Large intestine (tissue), 3 donors: ENCODE data around the gene USPL1. TPM values are rescaled to one million over a fixed set of nuclear protein-coding genes. Genes with fewer than 3 reads are reported as not detected.
A peak's percentile ranks its signal among the peaks of the same experiment; 100 is the strongest.

ENCODE experiments used
- DNase-seq, 2 donors: peaks; one replicate each; pipeline versions ENCODE4 v3.0.0 to v3.0.0-alpha.2; 2013
- H3K27ac ChIP-seq: one replicate; pipeline ENCODE4 v1.5.1; 2013; ENCODE audit warnings: low read length
- H3K27me3 ChIP-seq: 2 replicates; pipeline ENCODE4 v1.6.1; 2013; ENCODE audit warnings: low read length; ENCODE audit not compliant: control insufficient read depth, insufficient read depth
- H3K36me3 ChIP-seq: 2 replicates; pipeline ENCODE4 v1.6.1; 2013; ENCODE audit warnings: low read length; ENCODE audit not compliant: control insufficient read depth, insufficient read depth
- H3K4me1 ChIP-seq: one replicate; pipeline ENCODE4 v1.6.1; 2013; ENCODE audit warnings: low read length; ENCODE audit not compliant: control insufficient read depth, insufficient read depth
- H3K4me3 ChIP-seq: one replicate; pipeline ENCODE4 v1.5.1; 2013; ENCODE audit warnings: low read length
- H3K9me3 ChIP-seq: one replicate; pipeline ENCODE4 v1.6.1; 2013; ENCODE audit warnings: mild to moderate bottlenecking, low read depth, low read length, moderate library complexity; ENCODE audit not compliant: control insufficient read depth
- WGBS: methylation state at CpG from one replicate; pipeline ENCODE4 v1.1.5; 2013; ENCODE audit warnings: low lambda C conversion rate; ENCODE audit not compliant: insufficient coverage; 5-methylcytosine and 5-hydroxymethylcytosine counted together
- polyA plus RNA-seq: library from polyadenylated mRNA; unstranded; fragments of 120-200 nt; gene quantifications from one replicate; pipeline ENCODE4 v1.2.1, GENCODE V29; 2013

The USPL1 gene
- polyA plus RNA-seq, 1 donor: 24.0 TPM

DNA sequence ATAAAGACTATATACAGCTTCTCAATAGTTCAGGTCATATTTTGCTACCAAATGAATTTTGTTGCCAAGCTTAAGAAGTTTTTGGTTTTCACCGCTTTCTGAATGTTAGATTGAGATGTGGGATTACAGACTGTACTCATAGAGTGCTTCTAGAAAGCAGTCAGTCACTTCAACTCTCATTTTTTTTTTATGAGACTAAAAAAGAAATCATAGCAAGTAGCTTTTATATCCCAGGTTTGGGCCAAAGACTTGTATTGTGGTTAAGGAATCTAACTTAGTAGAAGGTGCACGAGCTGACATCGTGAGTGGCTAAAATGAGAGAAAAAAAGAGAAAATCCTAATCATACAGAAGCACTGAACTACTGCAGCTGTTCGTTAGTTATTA, 2.2 kb upstream of the USPL1 start:
- H3K4me1 ChIP-seq: peaks cover 7% of the 10 kb centered on the region
- peak overlapping the region; percentile 99 for H3K27ac ChIP-seq
- 30% methylated on average over 2 of the region's 4 CpGs for WGBS
- H3K4me3 ChIP-seq: peak overlapping the region; percentile 65
- no peaks in the 10 kb centered on the region for H3K9me3 ChIP-seq
- H3K27me3 ChIP-seq: no peaks in the 10 kb centered on the region
- no peaks in the 10 kb centered on the region for H3K36me3 ChIP-seq
- no peak for DNase-seq

DNA sequence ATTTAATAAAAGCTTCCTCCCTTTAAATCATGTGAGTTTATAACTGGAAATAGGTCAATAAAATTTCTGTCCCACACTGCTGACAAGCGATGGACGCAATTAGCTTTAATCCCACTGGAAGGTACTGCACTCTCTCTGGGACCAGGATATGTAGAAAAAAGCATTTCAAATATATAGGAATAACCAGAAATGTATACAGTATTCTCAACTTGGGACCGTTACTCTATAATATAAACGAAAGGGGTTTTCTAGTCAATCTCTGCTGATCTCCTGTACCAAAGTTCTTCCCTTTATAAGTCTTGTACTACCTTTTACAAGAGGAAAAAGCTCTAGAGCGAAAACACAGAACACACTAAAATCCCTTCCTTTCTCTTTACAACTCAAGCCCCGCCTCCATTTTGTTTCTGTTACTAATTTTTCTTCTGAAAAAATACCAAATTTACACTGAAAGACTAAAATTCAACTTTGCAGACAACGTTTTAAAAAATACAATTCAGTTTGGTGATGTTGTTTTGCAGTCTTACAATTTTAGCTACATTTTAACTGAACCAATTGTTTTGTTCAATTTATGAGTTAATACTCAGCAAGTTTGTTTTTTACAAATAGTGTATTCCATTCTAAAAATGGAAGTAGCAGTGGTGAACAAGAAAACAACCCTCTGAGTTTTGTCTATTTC, 1.7 kb upstream of the USPL1 start:
- Histone ChIP-seq H3K27ac (peak overlapping the region; percentile 99), H3K36me3 (no peaks in the 10 kb centered on the region), H3K9me3 (no peaks in the 10 kb centered on the region), H3K4me3 (peak overlapping the region; percentile 65), H3K27me3 (no peaks in the 10 kb centered on the region), H3K4me1 (peaks cover 7% of the 10 kb centered on the region)
- WGBS: 6% methylated on average over 3 of the region's 7 CpGs
- peak in 1 of 2 donors; percentile 67 for DNase-seq

DNA sequence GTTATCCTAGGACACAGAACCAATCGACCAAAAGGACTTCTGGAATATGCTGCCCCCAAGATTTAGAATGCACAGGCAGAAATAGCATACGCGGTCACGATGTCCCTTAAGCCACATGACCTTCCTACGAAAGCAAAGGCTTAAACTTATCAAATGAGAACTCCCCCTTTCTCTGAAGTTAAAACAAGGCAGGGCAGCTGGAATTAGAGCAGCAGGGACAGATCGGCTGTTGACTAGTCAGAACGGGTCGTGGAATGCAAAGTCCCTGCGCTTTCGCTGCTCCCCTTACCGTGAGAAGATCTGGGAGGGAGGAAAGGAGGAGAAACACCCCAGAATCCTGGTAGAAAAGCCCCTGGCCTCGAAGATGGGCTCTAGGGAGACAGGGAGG, 799 bp upstream of the USPL1 start:
- no peaks in the 10 kb centered on the region for H3K36me3 ChIP-seq
- H3K27ac ChIP-seq: peak overlapping the region; percentile 99
- H3K4me3 ChIP-seq: peak overlapping the region; percentile 65
- no CpG with 5 or more reads among the region's 12 CpGs for WGBS
- no peaks in the 10 kb centered on the region for H3K9me3 ChIP-seq
- peaks cover 7% of the 10 kb centered on the region for H3K4me1 ChIP-seq
- no peaks in the 10 kb centered on the region for H3K27me3 ChIP-seq
- DNase-seq: peak; percentile 79 to 92

DNA sequence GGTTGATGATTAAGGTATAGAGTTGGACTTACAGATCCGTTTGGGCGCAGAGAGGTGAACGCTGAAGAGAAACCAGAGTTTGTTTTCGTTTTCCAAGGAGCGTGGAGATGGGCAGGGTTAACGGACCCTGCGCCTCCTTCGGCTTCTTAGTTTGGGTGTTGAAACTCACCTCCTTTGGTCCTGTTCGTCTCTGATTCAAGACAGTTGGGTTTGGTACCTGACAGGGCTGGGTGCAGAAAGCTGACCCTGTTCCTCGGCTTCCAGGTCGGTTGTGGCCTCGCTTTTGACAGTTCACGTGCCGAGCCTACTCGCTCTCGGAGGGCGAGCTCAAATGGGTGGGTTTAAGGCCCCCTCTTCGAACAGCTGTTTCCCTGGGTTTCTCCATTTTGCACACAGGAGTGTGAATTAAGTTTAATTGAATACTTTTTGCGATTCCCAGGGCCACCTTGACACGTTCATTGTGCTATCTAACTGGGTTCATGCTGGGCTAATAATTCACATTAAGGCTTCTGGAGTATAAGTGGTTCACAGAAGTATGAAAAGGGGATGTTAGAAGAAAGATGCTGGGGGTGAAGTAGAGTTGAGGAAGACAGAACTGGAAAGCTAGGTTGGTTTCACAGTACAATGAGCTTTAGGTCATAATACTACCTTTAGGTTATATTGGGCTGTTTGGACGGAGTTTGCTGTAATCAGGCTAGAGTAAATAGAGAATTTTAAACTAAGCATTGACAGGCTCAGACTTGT, 638 bp downstream of the USPL1 start:
- peak overlapping the region; percentile 93 for H3K27ac ChIP-seq
- 0% methylated on average over 2 of the region's 21 CpGs for WGBS
- peak; percentile 37 to 42 for DNase-seq
- H3K4me1 ChIP-seq: peaks cover 7% of the 10 kb centered on the region
- no peaks in the 10 kb centered on the region for H3K27me3 ChIP-seq
- H3K4me3 ChIP-seq: peak overlapping the region; percentile 93
- H3K9me3 ChIP-seq: no peaks in the 10 kb centered on the region
- peaks cover 9% of the 10 kb centered on the region for H3K36me3 ChIP-seq

DNA sequence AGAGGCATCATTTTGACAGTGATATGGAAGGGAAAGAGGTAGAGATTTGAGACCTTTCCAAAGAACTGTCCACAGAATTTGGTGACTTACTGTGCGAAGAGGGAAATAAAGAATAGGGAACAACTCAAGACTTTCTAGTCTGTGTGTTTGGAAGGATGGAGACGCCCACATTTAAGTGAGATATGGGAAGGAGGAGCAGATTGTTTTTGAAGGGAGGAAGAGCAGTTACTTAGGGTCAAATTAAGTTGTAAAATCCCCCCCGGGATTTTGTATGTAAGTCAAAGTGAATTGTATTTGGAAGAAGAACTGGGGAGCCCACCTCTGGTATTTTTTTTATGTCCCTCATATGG, 1.2 kb downstream of the USPL1 start:
- H3K4me3 ChIP-seq: peak overlapping the region; percentile 93
- WGBS: 60% methylated on average over 1 of the region's 3 CpGs
- DNase-seq: no peak

DNA sequence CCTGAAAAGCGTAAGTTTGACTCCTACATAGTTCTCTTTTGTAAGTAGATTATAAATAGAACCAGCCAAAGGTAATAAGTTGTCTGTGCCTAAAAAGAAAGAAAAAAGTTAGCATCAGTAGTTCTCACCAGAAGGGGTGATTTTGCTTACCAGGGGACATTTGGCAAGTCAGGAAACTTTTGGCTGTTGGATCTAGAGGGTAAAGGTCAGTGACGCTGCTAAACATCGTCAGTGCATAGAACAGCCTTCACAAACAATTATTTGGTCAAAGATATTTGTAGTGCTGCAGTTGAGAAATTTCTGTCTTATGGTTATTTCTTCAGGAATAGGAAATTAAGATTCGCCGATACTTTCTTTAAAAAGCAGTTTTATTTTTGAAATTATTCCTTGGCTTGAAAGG, 2.0 kb downstream of the USPL1 start:
- peaks cover 7% of the 10 kb centered on the region for H3K4me1 ChIP-seq
- H3K36me3 ChIP-seq: peaks cover 22% of the 10 kb centered on the region
- no peaks in the 10 kb centered on the region for H3K9me3 ChIP-seq
- H3K27ac ChIP-seq: no peak overlapping the region
- peak in 1 of 2 donors; percentile 8 for DNase-seq
- H3K4me3 ChIP-seq: no peak overlapping the region
- no peaks in the 10 kb centered on the region for H3K27me3 ChIP-seq
- WGBS: no CpG with 5 or more reads among the region's 5 CpGs

More for the DNA sequence above, 1.2 kb downstream of the USPL1 start:
- Histone ChIP-seq H3K36me3 (peaks cover 15% of the 10 kb centered on the region), H3K27me3 (no peaks in the 10 kb centered on the region), H3K9me3 (no peaks in the 10 kb centered on the region), H3K4me1 (peaks cover 7% of the 10 kb centered on the region), H3K27ac (peak overlapping the region; percentile 93)

DNA sequence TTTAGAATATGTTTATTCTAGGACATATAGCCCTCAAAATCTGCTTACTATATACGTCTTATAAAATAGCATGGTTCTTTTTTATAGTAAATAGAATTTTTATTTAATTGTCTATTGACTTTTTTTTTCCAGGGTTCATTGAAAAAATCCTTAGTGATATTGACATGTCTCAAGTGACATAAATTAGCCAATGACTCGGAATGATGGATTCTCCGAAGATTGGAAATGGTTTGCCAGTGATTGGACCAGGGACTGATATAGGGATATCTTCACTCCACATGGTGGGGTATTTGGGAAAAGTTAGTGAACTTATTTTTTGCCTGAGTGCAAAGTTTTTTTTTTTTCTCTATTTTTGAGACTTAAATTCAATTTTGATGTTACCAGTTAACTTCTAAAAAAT, 3.2 kb downstream of the USPL1 start:
- no peaks in the 10 kb centered on the region for H3K27me3 ChIP-seq
- peaks cover 7% of the 10 kb centered on the region for H3K4me1 ChIP-seq

DNA sequence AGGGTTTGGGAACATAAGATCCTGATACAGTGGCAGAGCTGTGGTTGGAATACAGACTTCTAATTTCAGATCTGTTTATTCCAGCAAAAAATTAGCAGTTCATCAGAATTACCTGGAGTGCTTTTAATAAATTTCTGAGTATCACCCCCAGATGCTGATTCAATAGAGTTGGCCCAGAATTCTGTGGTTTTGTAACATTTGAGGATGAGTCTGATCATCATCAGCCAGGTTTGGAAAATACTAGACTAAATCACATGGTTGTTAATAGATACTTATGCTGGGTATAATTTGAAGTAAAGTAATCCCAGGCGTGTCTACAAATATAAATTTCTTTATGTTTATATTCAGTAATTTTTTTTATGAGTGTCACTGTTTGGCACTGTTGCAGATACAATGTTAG, 4.8 kb downstream of the USPL1 start:
- Histone ChIP-seq H3K4me3 (no peak overlapping the region), H3K4me1 (peaks cover 7% of the 10 kb centered on the region), H3K27ac (no peak overlapping the region), H3K36me3 (peaks cover 25% of the 10 kb centered on the region), H3K27me3 (no peaks in the 10 kb centered on the region), H3K9me3 (no peaks in the 10 kb centered on the region)
- no peak for DNase-seq
- WGBS: no CpG with 5 or more reads among the region's 1 CpG

More for the DNA sequence above, 3.2 kb downstream of the USPL1 start:
- H3K4me3 ChIP-seq: no peak overlapping the region
- H3K36me3 ChIP-seq: peaks cover 25% of the 10 kb centered on the region
- DNase-seq: no peak
- H3K9me3 ChIP-seq: no peaks in the 10 kb centered on the region
- H3K27ac ChIP-seq: no peak overlapping the region
- WGBS: 60% methylated on average over 1 of the region's 3 CpGs

DNA sequence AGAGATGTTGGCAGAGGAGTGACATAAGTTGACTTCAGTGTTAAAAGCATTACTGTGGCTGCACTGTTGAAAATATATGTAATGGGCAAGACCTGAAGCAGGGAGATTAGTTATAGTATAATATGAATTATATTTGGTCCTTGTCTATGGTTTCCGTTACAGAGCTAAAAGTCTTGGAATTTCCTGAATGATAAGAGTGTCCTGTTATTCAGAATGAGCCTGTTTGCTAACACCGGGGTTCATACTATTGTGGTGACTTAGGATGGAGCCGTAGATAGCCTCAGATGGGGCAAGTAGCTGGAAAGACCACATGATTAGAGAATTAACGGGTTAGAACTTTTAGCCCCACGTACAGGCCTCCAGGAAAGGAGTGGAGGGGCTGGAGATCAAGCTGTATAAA, 5.7 kb downstream of the USPL1 start:
- no peak overlapping the region for H3K27ac ChIP-seq
- H3K36me3 ChIP-seq: peaks cover 28% of the 10 kb centered on the region
- H3K9me3 ChIP-seq: no peaks in the 10 kb centered on the region
- H3K4me1 ChIP-seq: peaks cover 7% of the 10 kb centered on the region
- no peaks in the 10 kb centered on the region for H3K27me3 ChIP-seq
- H3K4me3 ChIP-seq: no peak overlapping the region
- WGBS: 92% methylated on average over 2 of the region's 5 CpGs
- DNase-seq: no peak

DNA sequence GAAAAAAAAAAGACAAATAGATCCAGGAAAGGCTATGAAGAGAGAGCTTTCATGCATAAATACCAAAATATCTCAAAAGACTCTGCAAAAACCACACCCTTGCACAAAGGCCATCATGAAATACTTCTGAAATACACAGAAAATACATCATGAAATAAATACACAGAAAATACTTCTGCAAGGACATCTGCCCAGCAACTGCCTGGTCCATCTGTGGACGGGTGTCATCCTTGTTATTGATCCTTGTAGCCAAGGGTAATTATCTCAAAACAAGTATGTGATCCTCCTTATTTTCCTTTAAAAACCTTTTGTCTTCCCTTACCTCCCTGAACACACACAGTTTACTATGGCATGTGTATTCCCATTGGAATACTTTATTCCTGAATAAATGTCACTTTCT, 6.9 kb downstream of the USPL1 start:
- DNase-seq: no peak
- H3K36me3 ChIP-seq: peaks cover 35% of the 10 kb centered on the region
- H3K27me3 ChIP-seq: no peaks in the 10 kb centered on the region
- WGBS: no CpG with 5 or more reads among the region's 1 CpG
- H3K4me1 ChIP-seq: no peaks in the 10 kb centered on the region
- no peak overlapping the region for H3K4me3 ChIP-seq
- H3K9me3 ChIP-seq: no peaks in the 10 kb centered on the region
- no peak overlapping the region for H3K27ac ChIP-seq

DNA sequence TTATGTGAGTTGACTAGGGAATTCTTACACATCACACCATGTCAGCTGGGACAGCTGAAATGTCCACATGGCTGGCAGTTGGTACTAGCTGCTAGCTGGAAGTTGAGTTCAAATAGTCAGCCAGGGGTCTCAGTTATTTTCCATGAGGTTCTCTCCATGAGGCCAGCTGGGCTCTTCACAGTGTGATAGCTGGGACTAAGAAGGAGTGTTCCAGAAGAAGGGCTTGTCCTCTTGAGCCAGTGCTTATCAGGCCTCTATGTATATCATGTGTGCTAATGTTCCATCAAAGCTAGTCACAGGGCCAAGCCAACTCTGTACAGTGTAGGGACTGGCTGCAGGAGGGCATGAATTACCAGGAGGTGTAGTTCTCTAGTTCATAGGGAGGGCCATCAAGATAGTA, 11.8 kb downstream of the USPL1 start:
- no peak overlapping the region for H3K27ac ChIP-seq
- peak in 1 of 2 donors; percentile 37 for DNase-seq
- H3K27me3 ChIP-seq: no peaks in the 10 kb centered on the region
- H3K36me3 ChIP-seq: peaks cover 38% of the 10 kb centered on the region
- no peak overlapping the region for H3K4me3 ChIP-seq
- no peaks in the 10 kb centered on the region for H3K4me1 ChIP-seq
- no peaks in the 10 kb centered on the region for H3K9me3 ChIP-seq
